ENCODE data around the gene MYBBP1A.

MYBBP1A gene

DNA sequence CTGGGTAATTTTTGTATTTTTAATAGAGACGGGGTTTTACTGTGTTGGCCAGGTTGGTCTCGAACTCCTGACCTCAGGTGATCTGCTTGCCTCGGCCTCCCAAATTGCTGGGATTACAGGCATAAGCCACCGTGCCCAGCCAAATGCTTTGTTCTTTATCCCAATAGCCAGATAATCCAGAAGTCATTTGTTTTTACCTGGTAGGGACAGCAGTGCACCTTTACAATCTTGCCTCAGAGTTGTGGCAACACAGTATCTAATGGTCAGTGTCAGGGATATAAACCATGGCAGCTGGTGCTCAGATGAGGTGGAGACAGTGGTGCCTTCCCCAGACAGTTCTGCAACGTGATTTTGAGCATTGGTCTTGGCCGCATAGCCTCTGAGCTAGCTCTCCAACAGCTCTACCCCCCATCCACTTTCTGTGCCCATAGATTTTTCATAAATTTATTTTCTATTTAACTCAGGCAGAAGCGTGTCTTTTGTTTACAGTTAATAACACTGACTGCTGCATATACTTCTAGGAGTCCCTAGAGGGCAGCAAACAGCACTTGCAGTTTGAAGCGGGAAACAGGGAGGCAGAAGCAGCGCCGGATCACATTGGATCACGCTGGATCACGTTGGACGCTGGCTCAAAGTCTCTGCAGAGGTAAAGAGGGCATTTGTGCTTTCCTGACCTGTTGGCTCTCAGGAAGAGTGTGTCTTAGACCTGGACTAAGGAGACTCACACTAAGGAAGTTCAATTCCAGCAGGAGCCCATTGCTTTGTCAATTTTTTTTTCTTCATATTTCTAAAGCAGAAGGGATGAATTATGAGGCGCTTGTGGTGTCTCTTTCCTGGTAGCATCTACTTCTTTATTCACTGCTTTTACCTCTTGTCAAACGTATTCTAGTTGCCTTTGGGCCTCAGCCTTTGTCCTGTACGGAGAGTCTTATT lies 10.3 kb upstream of the MYBBP1A start:
- Histone ChIP-seq H3K36me3 (ENCODE audit: insufficient read depth, low read length) (no peaks in the 10 kb centered on the region), H3K4me1 (ENCODE audit: insufficient read depth, low read length) (peaks cover 5% of the 10 kb centered on the region), H3K9me3 (ENCODE audit: control insufficient read depth, insufficient read depth, low read length) (no peaks in the 10 kb centered on the region), H3K9ac (ENCODE audit: low read depth, low read length) (no peak overlapping the region)

DNA sequence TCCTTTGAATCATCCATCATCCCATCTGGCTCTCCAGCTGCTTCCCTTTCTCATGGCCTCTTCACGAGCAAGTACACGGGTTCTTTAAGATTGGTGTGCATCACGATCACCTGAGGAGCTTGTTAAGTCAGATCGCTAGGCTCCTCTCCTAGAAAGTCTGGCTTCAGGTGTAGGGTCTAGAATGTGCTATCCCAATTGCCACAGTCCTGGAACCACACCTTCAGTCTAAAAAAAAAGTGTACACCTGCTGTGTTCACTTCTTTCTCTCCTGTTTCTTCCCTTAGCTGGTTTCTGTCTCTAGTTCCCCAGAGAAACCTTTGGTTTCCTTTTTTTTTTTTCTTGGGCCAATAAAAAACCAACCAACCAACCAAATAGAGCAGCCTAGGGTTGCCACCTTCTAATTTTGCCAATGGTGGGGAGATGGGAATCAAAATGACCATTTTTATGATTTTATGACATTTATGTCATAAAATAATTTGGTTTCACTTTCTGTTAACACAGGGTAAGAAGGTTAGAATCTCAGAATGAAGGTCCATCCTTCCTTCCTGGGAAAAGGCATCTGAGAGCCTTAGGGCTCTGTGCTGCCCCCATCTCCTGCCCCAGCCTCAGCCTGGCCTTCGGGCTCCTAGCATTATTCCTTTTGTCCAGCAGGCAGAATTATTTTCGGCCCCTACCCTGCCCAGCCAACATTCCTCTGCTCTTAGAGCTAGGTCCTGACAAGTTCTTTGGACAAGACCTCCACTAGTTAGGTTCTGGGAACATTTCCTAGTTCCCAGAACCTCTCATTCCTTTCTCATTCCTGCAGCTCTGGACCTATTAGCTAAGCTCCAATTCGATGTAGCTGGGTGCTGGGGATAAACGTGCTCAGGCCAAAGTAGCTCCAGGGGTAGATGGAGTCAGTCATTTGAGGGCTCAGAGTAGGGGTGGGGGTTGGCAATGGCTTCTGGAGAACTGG lies 7.1 kb upstream of the MYBBP1A start:
- Histone ChIP-seq H3K36me3 (ENCODE audit: insufficient read depth, low read length) (no peaks in the 10 kb centered on the region), H3K9ac (ENCODE audit: low read depth, low read length) (no peak overlapping the region), H3K9me3 (ENCODE audit: control insufficient read depth, insufficient read depth, low read length) (no peaks in the 10 kb centered on the region), H3K4me1 (ENCODE audit: insufficient read depth, low read length) (peaks cover 6% of the 10 kb centered on the region; the same call in 1 of the 2 replicates)

DNA sequence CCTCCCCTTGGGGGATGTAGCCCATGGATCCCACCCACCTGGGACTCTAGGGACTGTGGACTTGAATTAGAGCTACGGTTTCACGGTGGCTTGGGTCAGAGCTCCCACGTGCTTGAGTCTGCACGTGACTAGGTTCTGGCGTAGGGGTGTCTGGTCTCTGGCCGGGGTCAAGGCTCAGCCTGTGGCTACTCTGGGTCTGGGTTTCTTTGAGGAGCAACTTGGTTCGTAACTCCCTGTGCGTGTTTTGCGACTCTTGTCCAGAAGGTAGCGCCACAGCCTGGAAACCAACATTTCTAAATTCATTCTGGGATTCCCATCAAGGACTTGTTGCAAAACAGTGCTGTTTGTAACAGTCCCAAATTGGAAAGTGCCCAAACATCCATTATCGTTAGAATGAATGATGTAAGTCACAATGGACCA lies 5.7 kb upstream of the MYBBP1A start:
- Histone ChIP-seq H3K36me3 (ENCODE audit: insufficient read depth, low read length) (no peaks in the 10 kb centered on the region), H3K9me3 (ENCODE audit: control insufficient read depth, insufficient read depth, low read length) (no peaks in the 10 kb centered on the region), H3K4me1 (ENCODE audit: insufficient read depth, low read length) (peaks cover 10% of the 10 kb centered on the region; the same call in 1 of the 2 replicates), H3K9ac (ENCODE audit: low read depth, low read length) (no peak overlapping the region)

DNA sequence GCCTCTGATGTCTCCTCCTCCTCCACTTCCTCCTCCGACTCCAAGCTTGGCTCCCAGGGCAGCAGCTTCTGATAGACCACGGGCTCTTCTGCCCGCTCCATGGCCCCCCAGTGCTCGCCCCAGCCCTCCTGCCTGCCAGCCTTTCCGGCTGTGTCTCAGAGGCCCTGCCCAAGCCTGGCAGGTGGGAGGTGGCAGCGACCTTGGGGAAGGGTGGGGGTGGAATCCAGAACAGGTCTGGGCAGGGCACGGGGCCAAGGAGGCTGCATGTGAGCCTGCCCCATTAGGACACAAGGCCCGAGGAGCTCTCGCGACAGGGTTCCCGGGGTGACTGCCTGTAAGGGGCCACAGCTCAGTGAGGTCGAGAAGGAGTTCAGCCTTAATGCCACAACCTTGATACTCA lies 5.2 kb upstream of the MYBBP1A start, which contains the start of gene GGT6:
Gene GGT6, minus strand, starts transcription at position 157 of the 400 bp plus-strand sequence. Its CDS starts 56 bp downstream, at position 101.
- Histone ChIP-seq H3K4me1 (ENCODE audit: insufficient read depth, low read length) (peaks cover 10% of the 10 kb centered on the region; the same call in 1 of the 2 replicates), H3K9ac (ENCODE audit: low read depth, low read length) (no peak within 1 kb of the TSS), H3K36me3 (ENCODE audit: insufficient read depth, low read length) (no peaks in the 10 kb centered on the region), H3K9me3 (ENCODE audit: control insufficient read depth, insufficient read depth, low read length) (no peaks in the 10 kb centered on the region)

DNA sequence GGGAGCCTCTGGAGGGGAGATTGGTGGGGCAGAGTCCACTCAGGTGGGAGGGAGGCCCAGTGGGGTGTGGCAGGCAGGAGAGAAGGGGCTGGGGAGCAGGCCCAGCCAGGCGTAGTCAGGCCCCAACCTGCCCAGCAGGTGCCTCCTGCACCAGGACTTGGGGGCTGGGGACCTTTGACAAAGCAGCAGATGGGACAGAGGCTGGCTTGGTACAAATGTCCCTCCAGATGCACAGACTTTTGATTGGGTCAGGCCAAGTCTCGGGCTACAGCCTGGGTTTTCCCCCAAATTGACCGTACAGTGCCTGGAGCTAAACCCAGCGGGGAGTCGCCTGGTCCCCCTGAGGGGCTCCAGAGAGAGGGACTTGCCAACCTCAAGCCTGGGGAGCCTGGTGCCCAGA lies 4.8 kb upstream of the MYBBP1A start:
- Histone ChIP-seq H3K9me3 (ENCODE audit: control insufficient read depth, insufficient read depth, low read length) (no peaks in the 10 kb centered on the region), H3K9ac (ENCODE audit: low read depth, low read length) (no peak overlapping the region), H3K4me1 (ENCODE audit: insufficient read depth, low read length) (peaks cover 10% of the 10 kb centered on the region; the same call in 1 of the 2 replicates), H3K36me3 (ENCODE audit: insufficient read depth, low read length) (no peaks in the 10 kb centered on the region)

DNA sequence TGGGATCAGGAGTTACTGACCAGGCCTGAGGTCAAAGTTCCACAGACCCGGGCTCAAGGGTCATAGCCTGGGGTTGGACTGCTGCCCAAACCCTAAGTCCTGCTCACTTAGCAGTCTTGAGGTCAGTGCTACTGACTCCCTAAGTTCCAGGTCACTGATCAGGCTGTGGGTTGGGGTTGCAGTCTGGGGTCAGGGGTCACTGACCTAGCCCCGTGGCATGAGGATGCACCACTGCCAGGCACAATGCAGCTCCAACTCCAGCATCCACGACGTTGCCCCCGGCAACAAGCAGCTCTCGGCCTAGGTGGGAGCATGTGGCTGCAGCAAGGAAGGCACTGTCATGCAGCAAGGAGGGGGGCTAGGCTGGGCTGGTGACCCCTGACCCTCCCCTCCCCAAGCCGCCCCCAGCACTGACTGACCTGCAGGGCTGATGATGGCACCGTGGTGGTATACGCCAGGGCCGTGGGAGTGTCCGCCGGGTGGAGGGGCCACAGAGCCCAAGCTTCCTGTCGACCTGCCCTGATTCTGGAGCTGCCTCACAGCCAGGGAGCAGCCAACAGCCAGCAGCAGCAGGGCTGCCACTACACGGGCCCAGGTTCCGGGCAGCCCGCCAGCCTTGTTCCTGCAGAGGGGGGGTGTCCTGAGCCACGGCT lies 4.1 kb upstream of the MYBBP1A start:
- no peak overlapping the region for H3K9ac ChIP-seq (ENCODE audit: low read depth, low read length)
- no peaks in the 10 kb centered on the region for H3K9me3 ChIP-seq (ENCODE audit: control insufficient read depth, insufficient read depth, low read length)
- H3K4me1 ChIP-seq (ENCODE audit: insufficient read depth, low read length), result peaks cover 11% of the 10 kb centered on the region; the same call in 1 of the 2 replicates
- H3K36me3 ChIP-seq (ENCODE audit: insufficient read depth, low read length), result no peaks in the 10 kb centered on the region

DNA sequence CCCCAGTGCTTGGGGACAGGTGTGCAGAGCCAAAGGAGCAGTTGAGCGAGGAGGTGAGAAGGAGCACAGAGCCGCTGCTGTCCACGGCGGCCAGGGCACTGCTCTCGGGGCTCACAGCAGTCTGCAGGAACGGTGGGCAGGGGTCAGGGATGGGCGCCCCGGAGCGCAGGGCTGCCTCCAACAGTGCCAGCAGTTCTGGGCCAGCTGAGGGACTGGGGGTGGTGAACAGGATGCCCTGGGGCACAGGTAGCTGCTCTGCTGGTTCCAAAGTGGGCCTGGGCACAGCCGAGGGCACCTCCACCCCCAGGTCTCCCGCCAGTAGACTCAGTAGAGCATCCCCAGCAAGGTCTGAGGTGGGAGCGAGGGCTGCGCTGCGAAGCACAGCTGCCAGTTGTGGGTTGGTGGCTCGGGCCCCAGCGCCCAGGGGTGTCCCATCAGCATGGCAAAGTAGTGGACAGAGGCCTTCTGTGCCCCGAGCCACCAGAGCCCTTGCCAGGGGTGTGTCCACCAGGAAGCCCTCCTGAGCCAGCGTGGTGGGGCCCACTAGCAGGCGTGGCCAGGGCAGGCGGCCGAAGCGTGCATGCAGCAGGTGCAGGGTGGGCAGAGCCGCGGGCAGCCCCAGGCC lies 3.3 kb upstream of the MYBBP1A start:
- Histone ChIP-seq H3K36me3 (ENCODE audit: insufficient read depth, low read length) (0 out of 2 replicates have a peak, but pooled peaks cover 2% of the 10 kb centered on the region), H3K9ac (ENCODE audit: low read depth, low read length) (no peak overlapping the region), H3K4me1 (ENCODE audit: insufficient read depth, low read length) (peaks cover 15% of the 10 kb centered on the region; the same call in 1 of the 2 replicates), H3K9me3 (ENCODE audit: control insufficient read depth, insufficient read depth, low read length) (no peaks in the 10 kb centered on the region)

DNA sequence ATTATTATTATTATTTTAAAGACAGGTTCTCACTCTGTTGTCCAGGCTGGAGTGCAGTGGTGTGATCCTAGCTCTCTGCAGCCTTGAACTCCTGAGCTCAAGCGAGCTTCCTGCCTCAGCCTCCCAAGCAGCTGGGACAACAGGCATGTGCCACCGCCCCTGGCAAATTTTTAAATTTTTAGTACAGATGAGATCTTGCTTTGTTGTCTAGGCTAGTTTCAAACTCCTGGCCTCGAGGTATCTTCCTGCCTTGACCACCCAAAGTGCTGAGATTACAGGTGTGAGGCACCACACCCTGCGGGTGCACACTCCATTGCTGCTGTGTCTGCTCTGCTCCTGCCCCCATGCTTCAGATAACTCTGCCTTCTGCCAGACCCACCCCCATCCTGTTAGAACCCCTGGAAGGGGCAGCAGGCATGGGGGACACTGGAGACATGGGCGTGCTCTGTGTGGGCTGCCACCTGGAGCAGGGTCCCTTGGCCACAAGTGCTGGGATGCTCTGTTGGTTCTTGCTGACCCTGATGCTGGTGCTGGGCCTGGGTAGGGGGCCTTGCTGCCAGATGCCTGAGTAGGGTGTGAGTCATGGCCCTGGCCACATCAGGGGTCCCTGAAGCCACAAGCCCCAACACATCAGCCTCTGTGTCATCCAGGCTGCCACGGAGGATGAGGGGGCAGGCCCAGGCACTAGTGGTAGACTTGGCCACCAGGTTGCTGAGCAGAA lies 2.6 kb upstream of the MYBBP1A start:
- Histone ChIP-seq H3K36me3 (ENCODE audit: insufficient read depth, low read length) (peaks cover 9% of the 10 kb centered on the region; the same call in 1 of the 2 replicates), H3K9ac (ENCODE audit: low read depth, low read length) (no peak overlapping the region), H3K4me1 (ENCODE audit: insufficient read depth, low read length) (peaks cover 15% of the 10 kb centered on the region; the same call in 1 of the 2 replicates), H3K9me3 (ENCODE audit: control insufficient read depth, insufficient read depth, low read length) (no peaks in the 10 kb centered on the region)

DNA sequence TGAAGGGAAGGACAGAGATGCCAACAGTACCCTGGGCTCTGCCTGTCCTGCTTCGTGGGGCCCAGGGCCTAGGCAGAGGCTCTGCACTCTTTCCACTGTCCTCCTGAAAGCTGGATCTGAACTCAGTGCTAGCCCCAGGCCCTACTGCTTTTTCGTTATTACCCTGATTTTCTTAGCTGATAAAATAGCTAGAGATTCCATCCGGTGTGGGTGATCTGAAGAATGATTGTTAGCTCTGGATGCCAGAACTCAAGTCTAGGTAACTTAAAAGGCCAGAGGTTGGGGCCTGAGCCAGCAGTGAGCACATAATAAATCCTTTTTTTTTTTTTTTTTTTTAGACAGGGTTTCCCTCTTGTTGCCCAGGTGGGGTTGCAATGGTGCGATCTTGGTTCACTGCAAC lies 1.8 kb upstream of the MYBBP1A start:
- peaks cover 15% of the 10 kb centered on the region; the same call in 1 of the 2 replicates for H3K4me1 ChIP-seq (ENCODE audit: insufficient read depth, low read length)
- H3K9me3 ChIP-seq (ENCODE audit: control insufficient read depth, insufficient read depth, low read length), result no peaks in the 10 kb centered on the region
- no peak overlapping the region for H3K9ac ChIP-seq (ENCODE audit: low read depth, low read length)
- H3K36me3 ChIP-seq (ENCODE audit: insufficient read depth, low read length), result peaks cover 9% of the 10 kb centered on the region; the same call in 1 of the 2 replicates

DNA sequence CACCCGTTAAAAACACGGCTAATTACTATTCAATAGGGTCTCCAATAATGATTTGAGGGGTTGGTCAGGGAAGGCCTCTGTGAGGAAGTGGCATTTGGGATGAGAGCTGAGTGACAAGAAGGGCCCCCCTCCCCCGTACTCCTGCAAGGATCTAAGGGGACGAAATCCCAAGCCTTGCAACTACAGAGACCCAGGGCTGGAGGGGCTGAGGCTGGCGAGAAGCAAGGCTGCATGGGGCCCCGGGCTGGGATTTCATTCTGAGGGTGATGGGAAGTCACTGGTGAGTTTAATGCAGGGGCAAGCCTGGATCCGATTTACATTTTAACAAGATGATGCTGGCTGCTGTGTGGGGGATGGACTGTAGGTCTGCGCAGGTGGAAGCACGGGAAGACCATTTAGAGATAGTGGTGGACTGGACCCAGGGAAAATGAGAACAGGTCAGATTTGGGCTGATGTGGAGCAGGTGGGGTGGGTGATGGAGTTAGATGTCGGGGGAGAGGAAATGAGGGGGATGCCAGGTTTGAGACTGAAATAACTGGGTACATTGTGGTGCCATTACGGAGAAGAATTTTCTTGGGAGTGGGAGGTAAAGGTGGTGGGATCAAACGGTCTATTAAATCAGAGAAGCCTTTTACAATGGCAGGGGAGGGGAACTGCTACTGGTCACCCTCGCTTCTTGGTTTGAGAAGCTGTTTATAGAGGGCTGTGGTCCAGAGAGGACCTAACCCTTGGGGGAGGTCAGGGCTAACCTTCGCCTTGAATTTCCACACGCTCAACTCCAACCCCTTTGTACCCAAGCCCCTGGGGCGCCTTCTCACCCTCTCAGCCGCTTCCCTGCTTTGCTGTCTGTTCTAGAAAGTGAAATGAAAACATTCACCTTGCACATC lies 932 bp upstream of the MYBBP1A start:
- H3K9ac ChIP-seq (ENCODE audit: low read depth, low read length), result peak overlapping the region; percentile 83
- H3K9me3 ChIP-seq (ENCODE audit: control insufficient read depth, insufficient read depth, low read length), result no peaks in the 10 kb centered on the region
- H3K4me1 ChIP-seq (ENCODE audit: insufficient read depth, low read length), result peaks cover 15% of the 10 kb centered on the region; the same call in 1 of the 2 replicates
- H3K36me3 ChIP-seq (ENCODE audit: insufficient read depth, low read length), result peaks cover 9% of the 10 kb centered on the region

DNA sequence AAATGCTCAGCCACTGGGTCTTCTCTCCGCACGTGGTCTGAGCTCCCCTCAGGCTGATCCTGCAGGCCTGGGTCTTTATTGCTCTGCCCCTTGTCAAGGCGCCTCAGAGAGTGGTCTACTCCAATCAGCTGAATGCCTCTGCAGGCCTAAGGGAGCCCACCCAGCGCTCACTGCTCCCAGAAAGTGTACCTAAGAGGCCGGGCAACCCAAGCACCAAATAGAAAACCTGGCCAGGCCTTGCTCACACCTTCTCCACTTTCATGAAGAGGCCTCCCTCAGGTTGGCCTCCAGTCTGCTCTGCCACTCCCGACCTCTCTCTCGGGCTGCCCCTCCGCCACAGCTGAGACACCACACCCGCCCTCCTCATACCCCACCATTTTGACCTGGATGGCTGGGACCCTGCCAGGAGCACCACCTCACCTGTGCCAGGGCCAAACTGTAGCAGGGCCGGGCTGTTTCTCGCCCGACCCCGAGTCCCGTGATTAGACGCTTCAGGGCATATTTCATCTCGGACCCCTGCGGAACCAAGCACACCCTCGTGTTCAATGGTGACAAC lies 665 bp downstream of the MYBBP1A start:
- no peaks in the 10 kb centered on the region for H3K9me3 ChIP-seq (ENCODE audit: control insufficient read depth, insufficient read depth, low read length)
- peaks cover 9% of the 10 kb centered on the region; the same call in 1 of the 2 replicates for H3K4me1 ChIP-seq (ENCODE audit: insufficient read depth, low read length)
- peaks cover 14% of the 10 kb centered on the region for H3K36me3 ChIP-seq (ENCODE audit: insufficient read depth, low read length)
- H3K9ac ChIP-seq (ENCODE audit: low read depth, low read length), result peak overlapping the region; percentile 83

DNA sequence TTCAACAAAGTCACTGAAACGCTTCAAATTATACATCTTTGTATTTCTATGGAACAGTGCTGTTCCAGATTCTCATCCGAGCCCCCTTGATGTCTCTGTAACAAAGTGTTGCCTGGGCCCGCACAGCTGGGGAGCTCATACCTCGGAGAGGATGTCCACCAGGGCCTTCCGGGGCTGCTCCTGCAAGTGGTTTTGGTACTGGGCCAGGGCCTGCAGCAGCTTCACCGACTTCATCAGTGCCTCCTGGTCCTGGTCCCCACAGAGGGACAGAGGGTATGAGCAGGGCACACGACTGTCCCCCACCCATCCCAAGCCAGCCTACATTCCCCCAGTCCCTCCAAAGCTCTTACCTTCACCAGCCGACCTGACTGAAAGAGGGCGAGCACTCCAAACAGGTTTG lies 1.5 kb downstream of the MYBBP1A start:
- Histone ChIP-seq H3K9ac (ENCODE audit: low read depth, low read length) (peak overlapping the region; percentile 83; the same call in 1 of the 2 replicates), H3K36me3 (ENCODE audit: insufficient read depth, low read length) (peaks cover 20% of the 10 kb centered on the region), H3K4me1 (ENCODE audit: insufficient read depth, low read length) (peaks cover 12% of the 10 kb centered on the region; the same call in 1 of the 2 replicates), H3K9me3 (ENCODE audit: control insufficient read depth, insufficient read depth, low read length) (no peaks in the 10 kb centered on the region)
